Stimulated activated naive CD8-positive, alpha-beta T cell treated with anti-CD3 and anti-CD28 coated beads, Interleukin-15, Interleukin-2, amounts not matched to agents 100 ng/mL and 50 ng/mL, for 24 hours (primary cell): ENCODE data around the gene TSPAN10.
"Not testable (repeated sequence)": the region's sequence is repeated elsewhere in the genome, so short reads cannot be mapped to it uniquely, and the experiment has no call there.

ENCODE experiments used
- H3K27ac Mint-ChIP-seq: one replicate; pipeline ENCODE4 v1.8.0; 2021; ENCODE audit warnings: mild to moderate bottlenecking, mixed read lengths
- H3K27me3 Mint-ChIP-seq: one replicate; pipeline ENCODE4 v1.8.0; 2021; ENCODE audit warnings: mixed read lengths
- H3K36me3 Mint-ChIP-seq: one replicate; pipeline ENCODE4 v1.8.0; 2021; ENCODE audit warnings: low read depth, mixed read lengths
- H3K4me1 Mint-ChIP-seq: one replicate; pipeline ENCODE4 v1.8.0; 2021; ENCODE audit warnings: low read depth, mixed read lengths
- H3K4me3 Mint-ChIP-seq: one replicate; pipeline ENCODE4 v1.8.0; 2021; ENCODE audit warnings: mild to moderate bottlenecking, mixed read lengths
- H3K9me3 Mint-ChIP-seq: one replicate; pipeline ENCODE4 v1.8.0; 2021; ENCODE audit warnings: mixed read lengths

TSPAN10 gene

DNA sequence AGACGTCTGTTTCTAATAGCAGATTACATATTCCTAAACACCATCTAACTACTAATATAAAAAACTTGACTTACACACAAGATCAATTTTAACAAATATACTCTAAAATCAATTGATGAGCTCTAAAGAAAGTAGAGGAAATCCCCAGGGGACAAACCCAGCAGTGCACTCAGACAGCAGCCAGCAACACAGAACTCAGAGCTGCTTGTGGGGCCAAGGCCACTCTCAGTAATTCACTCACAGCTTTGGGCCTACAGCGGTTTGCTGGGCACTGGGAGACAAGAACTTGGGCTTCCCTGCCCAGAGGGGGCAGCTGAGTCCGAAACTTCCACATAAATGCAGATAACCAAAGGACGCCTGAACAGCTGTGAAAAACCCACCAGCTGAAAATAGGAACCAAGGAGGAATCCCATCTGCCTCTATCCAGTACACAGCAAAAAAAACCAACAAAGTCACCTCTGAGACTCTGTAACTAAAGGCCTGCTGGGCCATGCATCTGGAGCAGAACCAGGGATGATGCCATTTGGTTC, 21.5 kb upstream of the TSPAN10 start:
- Mint-ChIP-seq H3K9me3 (no peaks in the 10 kb centered on the region), H3K27ac (peak overlapping the region; percentile 94), H3K27me3 (no peaks in the 10 kb centered on the region), H3K36me3 (peaks cover 51% of the 10 kb centered on the region), H3K4me3 (no peak overlapping the region), H3K4me1 (peaks cover 33% of the 10 kb centered on the region)

DNA sequence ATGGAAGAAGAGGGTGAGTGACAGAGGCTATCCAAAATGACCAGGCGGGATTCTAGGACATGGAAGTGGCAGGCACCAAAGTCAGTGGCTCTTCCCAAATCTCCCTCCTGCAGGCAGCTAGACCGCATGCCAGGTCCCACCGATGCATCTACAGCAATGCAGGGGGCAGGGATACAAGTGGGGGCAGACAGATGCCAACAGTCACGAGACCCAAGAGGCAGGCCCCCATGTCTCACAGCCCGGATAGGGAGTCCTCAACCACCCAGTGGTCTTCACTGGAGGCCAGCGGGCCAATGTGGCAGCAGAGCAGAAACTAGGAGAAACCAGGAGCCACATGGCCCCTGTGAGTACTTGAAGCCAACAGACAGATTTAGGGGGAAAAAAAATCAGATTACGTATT, 20.1 kb upstream of the TSPAN10 start:
- Mint-ChIP-seq H3K9me3 (no peaks in the 10 kb centered on the region), H3K27me3 (no peaks in the 10 kb centered on the region), H3K36me3 (peaks cover 64% of the 10 kb centered on the region), H3K4me1 (peaks cover 33% of the 10 kb centered on the region), H3K27ac (no peak overlapping the region), H3K4me3 (no peak overlapping the region)

DNA sequence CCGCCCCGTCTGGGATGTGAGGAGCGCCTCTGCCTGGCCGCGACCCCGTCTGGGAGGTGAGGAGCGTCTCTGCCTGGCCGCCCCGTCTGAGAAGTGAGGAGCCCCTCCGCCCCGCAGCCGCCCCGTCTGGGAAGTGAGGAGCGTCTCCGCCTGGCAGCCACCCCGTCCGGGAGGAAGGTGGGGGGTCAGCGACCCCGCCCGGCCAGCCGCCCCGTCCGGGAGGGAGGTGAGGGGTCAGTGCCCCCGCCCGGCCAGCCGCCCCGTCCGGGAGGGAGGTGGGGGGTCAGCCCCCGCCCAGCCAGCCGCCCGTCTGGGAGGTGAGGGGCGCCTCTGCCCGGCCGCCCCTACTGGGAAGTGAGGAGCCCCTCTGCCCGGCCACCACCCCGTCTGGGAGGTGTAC, 18.7 kb upstream of the TSPAN10 start:
- H3K36me3 Mint-ChIP-seq, result peaks cover 54% of the 10 kb centered on the region
- H3K4me1 Mint-ChIP-seq, result peaks cover 31% of the 10 kb centered on the region
- H3K27me3 Mint-ChIP-seq, H3K4me3 Mint-ChIP-seq, H3K9me3 Mint-ChIP-seq, H3K27ac Mint-ChIP-seq: not testable (repeated sequence)

DNA sequence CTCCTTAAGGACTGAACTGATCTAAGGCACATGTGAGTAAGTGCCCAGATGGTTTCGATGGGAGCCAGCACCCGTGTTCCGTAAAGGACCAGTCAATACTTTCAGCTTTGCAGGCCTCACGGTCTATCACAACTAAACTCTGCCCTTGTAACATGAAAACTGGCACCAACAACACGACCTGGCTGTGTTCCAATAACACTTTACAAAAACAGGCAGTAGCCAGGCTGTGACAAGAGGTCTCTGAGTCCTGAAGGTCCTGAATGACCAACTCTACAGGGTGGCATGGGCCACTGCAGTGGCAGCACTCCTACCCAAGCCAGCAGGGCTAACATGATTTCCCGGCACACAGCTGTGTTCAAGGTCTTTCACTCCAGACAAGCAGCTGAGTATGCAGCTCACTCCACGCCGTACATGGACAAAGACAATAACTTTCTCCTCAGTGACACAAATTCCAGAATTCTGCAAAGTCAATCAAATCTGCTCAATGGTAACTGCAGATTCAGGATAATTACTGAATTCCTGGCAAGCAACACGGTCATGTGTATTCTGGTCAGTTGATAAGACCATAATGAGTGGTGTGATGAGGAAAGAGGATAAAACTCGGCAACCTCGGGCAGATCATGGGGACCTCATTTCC, 15.4 kb upstream of the TSPAN10 start:
- peaks cover 63% of the 10 kb centered on the region for H3K36me3 Mint-ChIP-seq
- H3K9me3 Mint-ChIP-seq, result no peaks in the 10 kb centered on the region
- no peaks in the 10 kb centered on the region for H3K27me3 Mint-ChIP-seq
- H3K4me1 Mint-ChIP-seq, result peaks cover 4% of the 10 kb centered on the region
- no peak overlapping the region for H3K27ac Mint-ChIP-seq
- no peak overlapping the region for H3K4me3 Mint-ChIP-seq

DNA sequence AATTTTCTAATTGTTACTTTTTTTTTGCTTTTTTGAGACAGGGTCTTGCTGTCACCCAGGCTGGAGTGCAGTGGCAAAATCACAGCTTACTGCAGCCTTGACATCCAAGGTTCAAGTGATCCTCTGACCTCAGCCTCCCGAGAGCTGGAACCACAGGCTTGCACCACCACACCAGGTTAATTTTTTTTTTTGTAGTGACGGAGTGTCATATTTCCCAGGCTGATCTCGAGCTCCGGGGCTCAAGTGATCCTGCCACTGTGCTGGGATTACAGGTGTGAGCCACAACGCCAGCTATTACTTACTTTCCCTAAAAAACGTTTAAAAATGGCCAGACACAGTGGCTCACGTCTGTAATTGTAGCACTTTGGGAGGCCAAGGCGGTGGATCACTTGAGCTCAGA, 6.7 kb upstream of the TSPAN10 start:
- H3K36me3 Mint-ChIP-seq, result peaks cover 50% of the 10 kb centered on the region
- H3K9me3 Mint-ChIP-seq, result no peaks in the 10 kb centered on the region
- H3K4me3 Mint-ChIP-seq, result no peak overlapping the region
- H3K27me3 Mint-ChIP-seq, result no peaks in the 10 kb centered on the region
- peaks cover 9% of the 10 kb centered on the region for H3K4me1 Mint-ChIP-seq
- no peak overlapping the region for H3K27ac Mint-ChIP-seq

DNA sequence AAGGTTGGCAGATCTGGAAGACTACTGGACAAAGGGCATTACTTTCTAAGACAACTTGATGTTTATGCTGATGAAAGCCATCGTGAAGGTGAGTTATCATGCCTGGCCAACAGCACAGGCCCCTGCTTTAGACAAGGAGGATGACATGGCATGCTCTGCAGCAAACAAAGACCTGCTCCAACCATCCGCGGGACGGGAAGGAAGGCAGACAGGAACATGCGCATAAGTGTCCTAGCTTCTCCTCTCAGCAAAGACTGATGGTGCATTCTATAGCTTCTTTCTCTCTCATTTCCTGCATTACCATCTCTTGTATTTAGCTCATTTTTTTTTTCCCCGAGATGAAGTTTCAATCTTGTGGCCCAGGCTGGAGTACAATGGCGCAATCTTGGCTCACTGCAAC, 5.5 kb upstream of the TSPAN10 start:
- no peaks in the 10 kb centered on the region for H3K9me3 Mint-ChIP-seq
- H3K4me1 Mint-ChIP-seq, result peaks cover 20% of the 10 kb centered on the region
- no peak overlapping the region for H3K4me3 Mint-ChIP-seq
- no peak overlapping the region for H3K27ac Mint-ChIP-seq
- no peaks in the 10 kb centered on the region for H3K27me3 Mint-ChIP-seq
- H3K36me3 Mint-ChIP-seq, result peaks cover 40% of the 10 kb centered on the region

DNA sequence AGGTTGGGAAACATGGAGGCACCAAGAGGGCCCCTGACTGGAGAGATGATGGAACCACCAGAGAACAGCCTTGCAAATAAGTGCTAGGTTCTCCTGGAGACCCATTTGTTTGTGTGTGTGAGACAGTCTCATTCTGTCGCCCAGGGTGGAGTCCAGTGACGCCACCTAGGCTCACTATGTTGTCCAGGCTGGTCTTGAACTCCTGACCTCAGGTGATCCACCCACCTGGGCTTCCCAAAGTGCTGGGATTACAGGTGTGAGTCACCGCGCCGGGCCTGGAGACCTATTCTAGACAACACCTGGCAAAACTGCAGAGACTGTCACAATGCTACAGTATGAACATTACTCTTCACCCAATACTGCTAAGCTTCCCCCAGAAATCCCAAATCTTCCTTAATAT, 1.6 kb upstream of the TSPAN10 start:
- H3K27me3 Mint-ChIP-seq, result no peaks in the 10 kb centered on the region
- H3K27ac Mint-ChIP-seq, result peak overlapping the region; percentile 94
- H3K9me3 Mint-ChIP-seq, result no peaks in the 10 kb centered on the region
- peaks cover 10% of the 10 kb centered on the region for H3K36me3 Mint-ChIP-seq
- H3K4me1 Mint-ChIP-seq, result peaks cover 24% of the 10 kb centered on the region
- peak overlapping the region; percentile 94 for H3K4me3 Mint-ChIP-seq

DNA sequence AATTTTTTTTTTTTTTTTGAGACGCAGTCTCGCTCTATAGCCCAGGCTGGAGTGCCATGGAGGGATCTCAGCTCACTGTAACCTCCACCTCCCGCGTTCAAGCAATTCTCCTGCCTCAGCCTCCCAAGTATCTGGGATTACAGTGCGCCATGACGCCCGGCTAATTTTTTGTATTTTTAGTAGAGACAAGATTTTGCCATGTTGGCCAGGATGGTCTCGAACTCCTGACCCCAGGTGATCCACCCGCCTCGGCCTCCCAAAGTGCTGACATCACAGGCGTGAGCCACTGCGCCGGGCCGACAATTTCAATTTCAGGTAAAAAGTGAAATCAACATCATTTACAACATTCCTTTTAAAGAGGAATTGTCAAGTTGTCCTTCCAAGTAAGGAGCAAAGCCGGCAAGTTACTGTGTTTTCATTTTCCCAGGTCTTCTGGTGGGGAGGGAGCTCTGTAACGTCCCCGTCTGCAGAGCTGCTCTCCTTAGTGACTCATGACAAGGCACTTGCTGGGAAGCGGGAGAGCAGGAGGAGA, 957 bp upstream of the TSPAN10 start:
- Mint-ChIP-seq H3K27ac (peak overlapping the region; percentile 94), H3K4me1 (peaks cover 24% of the 10 kb centered on the region), H3K9me3 (no peaks in the 10 kb centered on the region), H3K27me3 (no peaks in the 10 kb centered on the region), H3K36me3 (peaks cover 10% of the 10 kb centered on the region), H3K4me3 (peak overlapping the region; percentile 94)

DNA sequence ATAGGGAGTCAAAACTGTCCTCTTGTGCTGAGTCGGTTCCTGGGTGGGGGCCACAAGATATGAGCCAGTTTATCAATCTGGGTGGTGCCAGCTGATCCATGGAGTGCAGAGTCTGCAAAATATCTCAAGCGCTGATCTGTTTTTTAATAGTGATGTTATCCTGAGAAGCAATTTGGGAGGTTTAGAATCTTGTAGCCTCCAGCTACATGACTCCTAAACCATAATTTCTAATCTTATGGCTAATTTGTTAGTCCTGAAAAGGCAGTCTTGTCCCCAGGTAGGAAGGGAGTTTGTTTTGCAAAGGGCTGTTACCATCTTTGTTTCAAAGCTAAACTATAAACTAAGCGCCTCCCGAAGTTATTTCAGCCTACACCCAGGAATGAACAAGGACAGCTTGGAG, 1.7 kb downstream of the TSPAN10 start:
- Mint-ChIP-seq H3K27ac (no peak overlapping the region), H3K4me3 (no peak overlapping the region), H3K9me3 (no peaks in the 10 kb centered on the region), H3K36me3 (no peaks in the 10 kb centered on the region), H3K27me3 (no peaks in the 10 kb centered on the region), H3K4me1 (peaks cover 18% of the 10 kb centered on the region)

DNA sequence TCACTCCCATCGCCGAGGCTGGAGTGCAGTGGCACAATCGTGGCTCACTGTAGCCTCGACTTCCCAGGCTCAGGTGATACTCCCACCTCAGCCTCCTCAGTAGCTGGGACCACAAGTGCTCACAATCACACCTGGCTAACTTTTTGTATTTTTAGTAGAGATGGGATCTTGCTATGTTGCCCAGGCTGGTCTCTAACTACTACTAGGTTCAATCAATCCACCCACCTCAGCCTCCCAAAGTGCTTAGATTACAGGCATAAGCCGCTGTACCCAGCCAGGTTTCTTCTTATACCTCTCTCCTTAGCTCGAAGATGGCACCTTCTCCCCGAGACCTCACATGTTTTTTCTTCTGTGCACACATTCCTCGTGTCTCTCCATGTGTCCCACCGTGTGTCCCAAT, 3.0 kb downstream of the TSPAN10 start:
- no peaks in the 10 kb centered on the region for H3K27me3 Mint-ChIP-seq
- H3K9me3 Mint-ChIP-seq, result no peaks in the 10 kb centered on the region
- no peak overlapping the region for H3K4me3 Mint-ChIP-seq
- no peaks in the 10 kb centered on the region for H3K36me3 Mint-ChIP-seq
- no peak overlapping the region for H3K27ac Mint-ChIP-seq
- H3K4me1 Mint-ChIP-seq, result peaks cover 17% of the 10 kb centered on the region

DNA sequence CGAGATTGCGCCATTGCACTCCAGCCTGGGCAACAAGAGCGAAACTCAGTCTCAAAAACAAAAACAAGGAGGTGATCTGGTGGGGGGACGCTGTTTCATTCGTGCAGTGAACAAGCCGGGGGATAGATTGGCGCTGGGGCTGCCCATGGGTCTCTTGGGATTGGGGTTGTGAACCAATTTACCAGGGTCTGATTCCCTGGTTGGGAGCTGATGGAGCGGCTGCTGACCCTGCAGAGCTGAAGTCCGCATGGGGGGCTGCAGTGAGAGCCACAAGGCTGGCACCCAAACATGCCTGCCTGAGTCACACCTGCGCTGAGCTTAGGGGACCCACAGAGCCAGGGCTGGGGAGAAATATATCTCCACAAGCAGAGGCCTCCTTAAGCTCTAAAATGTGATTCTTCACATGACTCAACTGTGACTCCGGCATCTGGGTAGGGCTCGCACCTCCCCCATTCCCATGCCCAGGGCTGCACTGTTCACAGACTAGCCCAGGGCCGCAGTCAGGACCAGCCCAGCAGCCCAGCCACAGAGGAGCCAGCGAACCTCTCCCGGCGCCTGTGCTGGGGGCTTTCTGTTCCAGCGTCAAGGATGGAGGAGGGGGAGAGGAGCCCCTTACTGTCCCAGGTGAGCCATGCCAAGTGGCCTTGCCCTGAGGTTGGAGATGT, 5.0 kb downstream of the TSPAN10 start:
- no peak overlapping the region for H3K4me3 Mint-ChIP-seq
- H3K9me3 Mint-ChIP-seq, result no peaks in the 10 kb centered on the region
- no peaks in the 10 kb centered on the region for H3K36me3 Mint-ChIP-seq
- H3K27ac Mint-ChIP-seq, result no peak overlapping the region
- peaks cover 3% of the 10 kb centered on the region for H3K27me3 Mint-ChIP-seq
- H3K4me1 Mint-ChIP-seq, result peaks cover 3% of the 10 kb centered on the region

DNA sequence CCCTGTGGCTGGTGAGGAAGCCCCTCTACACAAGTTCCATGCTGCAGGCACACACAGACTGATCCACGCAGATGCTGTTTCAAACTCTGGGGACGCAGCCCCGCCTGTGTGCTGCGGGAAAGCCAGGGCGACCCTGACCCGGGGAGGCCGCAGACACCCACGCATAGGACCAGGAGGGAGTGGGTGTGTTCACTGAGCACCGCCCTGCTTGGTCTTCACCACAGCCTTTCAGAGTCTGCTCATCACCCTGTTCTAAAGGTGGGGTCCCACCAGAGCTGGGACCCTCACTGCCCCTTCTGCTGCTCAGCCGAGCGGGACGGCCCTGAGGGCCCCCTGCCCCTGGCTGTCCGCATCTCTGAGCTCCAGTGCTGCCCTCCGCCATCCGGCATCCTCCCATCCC, 7.5 kb downstream of the TSPAN10 start:
- no peaks in the 10 kb centered on the region for H3K36me3 Mint-ChIP-seq
- H3K27ac Mint-ChIP-seq, result no peak overlapping the region
- no peak overlapping the region for H3K4me3 Mint-ChIP-seq
- H3K4me1 Mint-ChIP-seq, result no peaks in the 10 kb centered on the region
- H3K27me3 Mint-ChIP-seq, result peaks cover 19% of the 10 kb centered on the region
- no peaks in the 10 kb centered on the region for H3K9me3 Mint-ChIP-seq

DNA sequence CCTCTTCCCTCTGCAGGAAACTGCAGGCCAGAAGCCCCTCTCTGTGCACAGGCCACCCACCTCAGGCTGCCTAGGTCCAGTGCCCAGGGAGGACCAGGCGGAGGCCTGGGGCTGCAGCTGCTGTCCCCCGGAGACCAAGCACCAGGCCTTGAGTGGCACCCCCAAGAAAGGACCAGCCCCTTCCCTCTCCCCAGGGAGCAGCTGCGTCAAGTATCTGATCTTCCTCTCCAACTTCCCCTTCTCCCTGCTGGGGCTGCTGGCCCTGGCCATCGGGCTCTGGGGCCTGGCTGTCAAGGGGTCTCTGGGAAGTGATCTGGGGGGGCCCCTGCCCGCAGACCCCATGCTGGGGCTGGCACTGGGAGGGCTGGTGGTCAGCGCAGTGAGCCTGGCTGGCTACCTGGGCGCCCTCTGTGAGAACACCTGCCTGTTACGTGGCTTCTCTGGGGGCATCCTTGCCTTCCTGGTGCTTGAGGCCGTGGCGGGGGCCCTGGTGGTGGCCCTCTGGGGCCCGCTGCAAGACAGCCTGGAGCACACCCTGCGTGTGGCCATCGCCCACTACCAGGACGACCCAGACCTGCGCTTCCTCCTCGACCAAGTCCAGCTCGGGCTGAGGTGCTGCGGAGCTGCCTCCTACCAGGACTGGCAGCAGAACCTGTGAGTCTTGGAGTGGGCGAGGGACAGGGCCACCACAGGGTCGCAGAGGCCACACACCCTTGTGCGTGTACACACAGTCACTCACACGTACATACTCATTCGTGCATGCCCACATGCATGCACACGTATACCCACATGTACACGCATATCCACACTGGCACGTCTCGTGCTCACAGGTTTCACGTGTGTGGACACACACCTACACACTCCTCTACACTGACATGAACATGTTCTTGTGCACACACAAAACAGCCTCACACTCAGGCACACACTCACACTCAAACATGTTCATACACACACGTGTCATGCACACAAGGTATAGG, 8.3 kb downstream of the TSPAN10 start:
- H3K4me3 Mint-ChIP-seq, result no peak overlapping the region
- H3K27ac Mint-ChIP-seq, result no peak overlapping the region
- no peaks in the 10 kb centered on the region for H3K9me3 Mint-ChIP-seq
- no peaks in the 10 kb centered on the region for H3K36me3 Mint-ChIP-seq
- peaks cover 19% of the 10 kb centered on the region for H3K27me3 Mint-ChIP-seq
- no peaks in the 10 kb centered on the region for H3K4me1 Mint-ChIP-seq

DNA sequence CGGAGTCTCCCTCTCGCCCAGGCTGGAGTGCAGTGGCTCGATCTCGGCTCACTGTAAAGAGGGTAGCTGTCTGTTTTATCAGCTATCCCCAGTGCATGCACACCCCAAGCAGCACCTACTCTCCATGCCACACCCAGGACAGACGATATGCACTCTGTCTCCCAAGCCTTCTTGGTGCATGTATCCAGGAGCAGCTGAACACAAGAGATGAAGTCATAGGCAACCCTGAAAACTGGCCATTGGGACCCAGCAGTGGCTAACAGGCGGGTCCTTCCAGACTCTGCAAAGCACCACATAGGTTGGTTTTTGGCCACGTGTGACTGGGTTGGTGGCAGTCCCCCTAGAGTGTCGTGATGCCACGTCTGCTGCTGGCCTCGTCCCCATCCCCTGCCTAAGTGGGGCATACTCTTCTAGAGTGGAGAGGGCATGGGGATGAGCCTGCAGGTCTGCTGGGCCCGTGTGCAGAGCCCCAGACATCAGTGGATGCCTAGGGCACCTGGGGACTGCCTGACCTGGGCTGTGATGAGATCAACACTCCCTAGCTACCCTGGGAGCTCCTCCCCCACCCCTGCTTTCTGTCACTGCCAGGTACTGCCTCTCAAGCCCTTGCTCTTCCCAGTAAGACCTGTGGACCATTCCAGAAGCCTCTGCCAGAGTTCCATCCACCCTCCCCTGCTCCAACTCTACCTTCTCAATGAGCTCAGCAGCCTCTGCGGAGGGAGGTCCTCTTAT, 10.0 kb downstream of the TSPAN10 start:
- Mint-ChIP-seq H3K9me3 (no peaks in the 10 kb centered on the region), H3K4me3 (no peak overlapping the region), H3K4me1 (no peaks in the 10 kb centered on the region), H3K36me3 (no peaks in the 10 kb centered on the region), H3K27me3 (peaks cover 23% of the 10 kb centered on the region), H3K27ac (no peak overlapping the region)
